ENCODE measurements around the gene VAMP8. TPM values are rescaled to one million over a fixed set of nuclear protein-coding genes. Genes with fewer than 3 reads are reported as not detected.

Gene VAMP8
- total and polyA plus RNA-seq, 2 of the 8 experiments (the other 6 are each of a cell fraction or from before 2014, with no cell fraction given), result 34.4 to 69.7 TPM

- H2BK5ac ChIP-seq (ENCODE audit: low read depth, low read length), result no peak overlapping the region
- H3K9me3 ChIP-seq (ENCODE audit: insufficient read depth in 2 of 2, low read depth in 1 of 2, low read length in 1 of 2), result no peaks in the 10 kb centered on the region
- no peak overlapping the region for H3K4ac ChIP-seq (replicated peaks; ENCODE audit: insufficient read length, low read depth, low read length)
- H2AK5ac ChIP-seq (ENCODE audit: low read depth, low read length), result no peak overlapping the region
- peaks cover 0 to 7% of the 10 kb centered on the region in 2 experiments; a peak in 1 of 4 replicates for H3K79me2 ChIP-seq (ENCODE audit: control insufficient read depth in 1 of 2, insufficient read depth in 2 of 2, low read length in 2 of 2)
- FAIRE-seq (no peak), DNase-seq (ENCODE audit: low read depth in 1 of 2, low spot score in 2 of 2) (no peak)
- H2BK15ac ChIP-seq (ENCODE audit: low read length), result no peak overlapping the region
- H2BK20ac ChIP-seq (ENCODE audit: low read length), result no peak overlapping the region
- H3K79me1 ChIP-seq (ENCODE audit: low read depth, low read length), result peaks cover 7% of the 10 kb centered on the region
- no peaks in the 10 kb centered on the region for H3K27me3 ChIP-seq (replicated peaks in 1 of 4; ENCODE audit: control insufficient read depth in 3 of 4, extremely low read depth in 1 of 4, insufficient read depth in 3 of 4, low read length in 3 of 4)
- no peak overlapping the region for H2AFZ ChIP-seq (ENCODE audit: low read length)
- no peak overlapping the region for H2BK120ac ChIP-seq (replicated peaks; ENCODE audit: low read depth, low read length)
- H4K5ac ChIP-seq (ENCODE audit: insufficient read length, low read depth, low read length), result no peak overlapping the region
- H3K18ac ChIP-seq (ENCODE audit: extremely low read depth, low read length), result no peak overlapping the region
- H3K14ac ChIP-seq (ENCODE audit: insufficient read length), result no peak overlapping the region
- H4K91ac ChIP-seq (replicated peaks; ENCODE audit: insufficient read length, low read length), result no peak overlapping the region
- TF ChIP-seq USF2 (IDR thresholded peaks at IDR 0.05; ENCODE audit: low read length), result no peak
- TF ChIP-seq EP300 (IDR thresholded peaks at IDR 0.05; ENCODE audit: borderline replicate concordance in 1 of 2, low read depth in 2 of 2, low read length in 2 of 2), result no peak
- no peak for TF ChIP-seq TEAD4 (IDR thresholded peaks at IDR 0.05; ENCODE audit: low read depth, low read length)
- TF ChIP-seq POLR2A (IDR thresholded peaks at IDR 0.05; ENCODE audit: control extremely low read depth in 1 of 2, low read depth in 2 of 2, low read length in 2 of 2), result 0 out of 3 replicates have a peak, but pooled peaks of 1 of the 2 experiments have one; percentile 24
- no peak for TF ChIP-seq BRCA1 (IDR thresholded peaks at IDR 0.05; ENCODE audit: low read depth, low read length)
- no peak for TF ChIP-seq CHD1 (IDR thresholded peaks at IDR 0.05; ENCODE audit: low read depth, low read length)
- TF ChIP-seq ATF3 (IDR thresholded peaks at IDR 0.05; ENCODE audit: insufficient read depth, low read depth, low read length), result no peak
- TF ChIP-seq JUND (IDR thresholded peaks at IDR 0.05; ENCODE audit: low read length), result no peak
- TF ChIP-seq POLR2AphosphoS5 (IDR thresholded peaks at IDR 0.05; ENCODE audit: low read depth, low read length), result 0 out of 2 replicates have a peak, but pooled peaks have one; percentile 22
- TF ChIP-seq SIN3A (conservative IDR thresholded peaks at IDR 0.05 in 1 of 2, IDR thresholded peaks at IDR 0.05 in 1 of 2; ENCODE audit: low read depth in 1 of 2, low read length in 2 of 2), result no peak
- WGBS, 2 experiments (ENCODE audit: extremely low coverage in 1 of 2, insufficient coverage in 1 of 2, insufficient read length in 1 of 2, insufficient replicate concordance in 2 of 2, low coverage in 1 of 2, low lambda C conversion rate in 2 of 2, missing lambda C conversion rate in 1 of 2), result 82% methylated on average over 6 of the region's 6 CpGs; no CpG with 5 or more reads in 1 of the 2 experiments
- H3K23ac ChIP-seq (ENCODE audit: insufficient read length), result no peak overlapping the region
- no peak overlapping the region for H3K4me3 ChIP-seq (ENCODE audit: extremely low read depth in 1 of 4, insufficient read depth in 2 of 4, low read depth in 3 of 4, low read length in 4 of 4)
- CTCF ChIA-PET (ENCODE audit: partially characterized antibody), result interaction anchor here (0.6 to 1.9 kb wide), 8 partner anchors 9 to 329 kb away, joined by 3 to 6 read pairs (median 4); partner anchors contain the start of gene RNF181
- H4K8ac ChIP-seq (ENCODE audit: extremely low read depth, insufficient read depth, low read length), result no peak overlapping the region; the same call in 1 of the 2 replicates
- H3K56ac ChIP-seq (replicated peaks; ENCODE audit: insufficient read length, low read depth, low read length), result no peak overlapping the region
- no peak overlapping the region for H3K27ac ChIP-seq (ENCODE audit: low read depth, low read length)
- H3K36me3 ChIP-seq (ENCODE audit: control insufficient read depth in 2 of 4, insufficient read depth in 4 of 4, low read length in 3 of 4), result peaks cover 6 to 19% (median 13%) of the 10 kb centered on the region in 4 experiments; a peak in 6 of 8 replicates
- POLR2A ChIA-PET (ENCODE audit: partially characterized antibody), result interaction anchor here (0.6 to 7.9 kb wide), 11 partner anchors 9 to 184 kb away, joined by 3 to 95 read pairs (median 8); partner anchors contain the start of genes C2orf68, MAT2A, RNF181 and USP39
- no peak overlapping the region for H2BK12ac ChIP-seq (ENCODE audit: low read depth, low read length)
- peaks cover 0 to 12% of the 10 kb centered on the region in 2 experiments for H4K20me1 ChIP-seq (replicated peaks in 1 of 2; ENCODE audit: control insufficient read depth in 1 of 2, insufficient read depth in 2 of 2, low read length in 2 of 2)
- peaks cover 0 to 5% (median 2%) of the 10 kb centered on the region in 4 experiments; a peak in 6 of 7 replicates for H3K4me1 ChIP-seq (replicated peaks in 1 of 4; ENCODE audit: control insufficient read depth in 3 of 4, insufficient read depth in 4 of 4, low read length in 3 of 4)
- H3K9ac ChIP-seq (replicated peaks in 1 of 4; ENCODE audit: extremely low read depth in 1 of 4, low read depth in 3 of 4, low read length in 3 of 4), result no peak overlapping the region; a peak in 1 of 7 replicates
- peak overlapping the region in 1 of 2 experiments; percentile 89; a peak in 1 of 4 replicates for H3K4me2 ChIP-seq (ENCODE audit: insufficient read depth in 1 of 2, low read depth in 2 of 2, low read length in 2 of 2)
- peaks cover 12% of the 10 kb centered on the region for H3K23me2 ChIP-seq (ENCODE audit: low read depth, low read length)
Observed at GRCh38 chr2:85604568-85605339, 27.4 kb downstream of the VAMP8 start.

Data from H1 (cell line).